Mucosa of descending colon (tissue), 3 donors: ENCODE results near the gene METRNL. TPM values are rescaled to one million over a fixed set of nuclear protein-coding genes. Genes with fewer than 3 reads are reported as not detected.

ENCODE experiments used
- ATAC-seq: fragments of 200-7000 bp; cut with Tn5 transposase; one replicate; pipeline ENCODE4 v1.9.1; 2020; ENCODE audit warnings: mild to moderate bottlenecking, moderate library complexity
- DNase-seq, 3 donors: peaks; one replicate each; pipeline ENCODE4 v3.0.0-alpha.2; 2020
- H3K36me3 ChIP-seq: fragments of 200-600 bp; one replicate; pipeline ENCODE4 v1.8.0; 2021; ENCODE audit warnings: low read depth, mild to moderate bottlenecking
- H3K4me1 ChIP-seq: fragments of 200-600 bp; one replicate; pipeline ENCODE4 v1.8.0; 2021; ENCODE audit warnings: low read depth, mild to moderate bottlenecking
- H3K4me3 ChIP-seq: fragments of 200-600 bp; one replicate; pipeline ENCODE4 v1.8.0; 2021; ENCODE audit warnings: mild to moderate bottlenecking
- H3K9me3 ChIP-seq: fragments of 200-600 bp; one replicate; pipeline ENCODE4 v1.8.0; 2021; ENCODE audit warnings: mild to moderate bottlenecking
- CTCF ChIP-seq: fragments of 200-600 bp; IDR thresholded peaks from one replicate; pipeline ENCODE4 v1.8.0; 2022; ENCODE audit warnings: antibody characterized with exemption, mild to moderate bottlenecking
- intact Hi-C, 2 donors: fragments of 100-400 bp; cut with DNase I in 1 of 2; cut with micrococcal nuclease in 1 of 2; formaldehyde crosslinking; loops; one replicate each; pipeline versions ENCODE4 v1.11.0 to v1.11.1; 2022; cut with DNase I, micrococcal nuclease
- total RNA-seq, 3 donors: library from RNA; stranded (reverse); fragmentation: NEBNext Ultra II Directional in 2 of 3; extraction: Animal tissue kit (Norgen Biotek cat#: 25700) in 2 of 3; gene quantifications; one replicate each; pipeline versions ENCODE4 v1.2.1 to v1.2.4, GENCODE V29; 2021 to 2023
- donor health status: DM: no; HTN: no; CAD: no; lungs with moderate emphysema.
- donor health status: DM: no; HTN: no; CAD: no.
- donor health status: DM: no; HTN: yes; CAD: no.

The METRNL gene
- total RNA-seq, 3 donors from 2014 or later: 78.6 to 134 (median 116) TPM

DNA sequence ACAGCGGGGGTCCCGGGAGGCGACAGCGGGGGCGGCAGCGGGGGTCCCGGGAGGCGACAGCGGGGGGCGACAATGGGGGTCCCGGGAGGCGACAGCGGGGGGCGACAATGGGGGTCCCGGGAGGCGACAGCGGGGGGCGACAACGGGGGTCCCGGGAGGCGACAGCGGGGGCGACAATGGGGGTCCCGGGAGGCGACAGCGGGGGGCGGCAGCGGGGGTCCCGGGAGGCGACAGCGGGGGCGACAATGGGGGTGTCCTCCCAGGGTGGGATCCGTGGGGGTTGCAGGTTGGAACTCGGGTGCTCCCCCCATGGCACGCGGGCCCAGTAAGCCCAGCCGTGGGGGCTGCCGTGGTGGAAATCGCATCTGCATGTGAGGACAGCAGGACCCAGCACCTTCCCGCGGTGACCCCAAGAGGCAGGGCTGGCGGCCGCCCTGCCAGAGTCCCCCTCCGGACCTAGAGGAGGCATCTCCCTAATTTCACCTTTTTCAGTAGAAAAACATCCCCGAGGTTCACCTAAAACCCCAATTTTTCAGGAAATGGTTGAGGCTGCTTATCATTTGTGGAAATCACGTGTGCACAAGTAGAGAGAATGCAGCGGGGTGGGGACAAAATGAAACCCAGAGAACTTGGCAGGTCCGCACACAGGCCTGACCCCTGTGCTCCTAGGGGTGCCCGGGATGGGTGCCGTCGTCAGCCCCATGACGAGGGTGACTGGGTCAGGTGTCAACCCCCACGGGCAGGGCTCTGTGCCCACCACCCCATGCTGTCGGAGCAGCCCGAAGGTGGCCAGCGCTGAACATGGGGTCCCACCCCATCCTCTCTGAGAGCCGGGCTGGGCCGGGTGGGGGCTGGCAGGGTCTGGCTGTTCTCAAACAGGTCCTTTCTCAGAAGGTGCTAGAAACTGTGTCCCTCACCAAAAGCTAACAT, 10.5 kb upstream of the METRNL start:
- Histone ChIP-seq H3K36me3 (no peaks in the 10 kb centered on the region), H3K9me3 (no peaks in the 10 kb centered on the region), H3K4me1 (peaks cover 10% of the 10 kb centered on the region), H3K4me3 (no peak overlapping the region)
- peak in 2 of 3 donors; percentile 21 to 50 for DNase-seq
- TF ChIP-seq CTCF: no peak
- ATAC-seq: no peak
- intact Hi-C loops: no loop called here

GRCh38 chr17:83069571-83069906, 9.9 kb upstream of the METRNL start:
- Histone ChIP-seq H3K4me1 (peaks cover 10% of the 10 kb centered on the region), H3K9me3 (no peaks in the 10 kb centered on the region), H3K4me3 (no peak overlapping the region), H3K36me3 (no peaks in the 10 kb centered on the region)
- no peak for DNase-seq
- no peak for ATAC-seq
- intact Hi-C loops: no loop called here
- no peak for TF ChIP-seq CTCF

GRCh38 chr17:83069931-83070742, 9.3 kb upstream of the METRNL start:
- ATAC-seq: no peak
- intact Hi-C loops: no loop called here
- H3K4me3 ChIP-seq: no peak overlapping the region

GRCh38 chr17:83070800-83071341, 8.5 kb upstream of the METRNL start:
- intact Hi-C loops: no loop called here
- ATAC-seq: no peak

More at GRCh38 chr17:83069931-83070742, 9.3 kb upstream of the METRNL start:
- H3K36me3 ChIP-seq: no peaks in the 10 kb centered on the region
- TF ChIP-seq CTCF: no peak
- H3K4me1 ChIP-seq: peaks cover 10% of the 10 kb centered on the region
- H3K9me3 ChIP-seq: no peaks in the 10 kb centered on the region
- peak in 2 of 3 donors; percentile 26 to 54 for DNase-seq

More at GRCh38 chr17:83070800-83071341, 8.5 kb upstream of the METRNL start:
- H3K36me3 ChIP-seq: no peaks in the 10 kb centered on the region
- H3K4me3 ChIP-seq: no peak overlapping the region
- no peaks in the 10 kb centered on the region for H3K9me3 ChIP-seq
- TF ChIP-seq CTCF: no peak
- no peak for DNase-seq
- peaks cover 10% of the 10 kb centered on the region for H3K4me1 ChIP-seq
